Loucy (cell line): ENCODE data around the gene FBXL13.

ENCODE experiments used
- H2AFZ ChIP-seq: fragments of 200-600 bp; sonication (generic); 2 replicates; pipeline ENCODE4 v1.6.0; 2016; ENCODE audit warnings: antibody characterized with exemption, mild to moderate bottlenecking, low read length, moderate library complexity
- H3F3A ChIP-seq: fragments of 200-600 bp; 2 replicates; pipeline ENCODE4 v1.6.0; 2016; ENCODE audit warnings: antibody characterized with exemption, low read depth, mild to moderate bottlenecking
- H3K27me3 ChIP-seq: fragments of 200-600 bp; sonication (generic); 2 replicates; pipeline ENCODE4 v1.6.1; 2014; ENCODE audit warnings: low read length, mild to moderate bottlenecking; ENCODE audit not compliant: insufficient read depth, poor library complexity, severe bottlenecking
- H3K36me3 ChIP-seq: fragments of 200-600 bp; sonication (generic); 2 replicates; pipeline ENCODE4 v1.6.1; 2016; ENCODE audit warnings: low read length; ENCODE audit not compliant: insufficient read depth
- H3K4me1 ChIP-seq: fragments of 200-600 bp; sonication (generic); 2 replicates; pipeline ENCODE4 v1.5.1; 2014; ENCODE audit warnings: low read length, mild to moderate bottlenecking; ENCODE audit not compliant: insufficient read depth, poor library complexity, severe bottlenecking
- H3K4me2 ChIP-seq: fragments of 200-600 bp; sonication (generic); 2 replicates; pipeline ENCODE4 v1.6.0; 2014; ENCODE audit warnings: antibody characterized with exemption, low read length, low read depth, mild to moderate bottlenecking; ENCODE audit not compliant: poor library complexity, severe bottlenecking
- H3K4me3 ChIP-seq: fragments of 200-600 bp; sonication (generic); 2 replicates; pipeline ENCODE4 v1.5.1; 2014; ENCODE audit warnings: low read length, mild to moderate bottlenecking, mixed read lengths; ENCODE audit not compliant: poor library complexity, severe bottlenecking
- H3K79me2 ChIP-seq: fragments of 200-600 bp; sonication (generic); 2 replicates; pipeline ENCODE4 v1.6.1; 2014; ENCODE audit warnings: low read length; ENCODE audit not compliant: insufficient read depth
- H3K9ac ChIP-seq: fragments of 200-600 bp; sonication (generic); 2 replicates; pipeline ENCODE4 v1.6.0; 2014; ENCODE audit warnings: mild to moderate bottlenecking, low read depth, low read length, moderate library complexity; ENCODE audit not compliant: poor library complexity, severe bottlenecking
- H3K9me2 ChIP-seq: fragments of 200-600 bp; sonication (generic); replicated peaks from 2 replicates; pipeline ENCODE4 v1.6.1; 2016; ENCODE audit warnings: low read depth, low read length, mixed read lengths
- H3K9me3 ChIP-seq: fragments of 200-600 bp; sonication (generic); 2 replicates; pipeline ENCODE4 v1.6.1; 2014; ENCODE audit warnings: mild to moderate bottlenecking, antibody characterized with exemption, low read length, low read depth; ENCODE audit not compliant: insufficient read depth
- H4K20me1 ChIP-seq: fragments of 200-600 bp; sonication (generic); 2 replicates; pipeline ENCODE4 v1.6.0; 2014; ENCODE audit warnings: antibody characterized with exemption, low read length, mild to moderate bottlenecking; ENCODE audit not compliant: insufficient read depth, poor library complexity, severe bottlenecking
- EZH2phosphoT487 ChIP-seq: fragments of 200-600 bp; IDR thresholded peaks from 2 replicates; pipeline ENCODE4 v1.6.1; 2018; ENCODE audit warnings: antibody characterized with exemption, mild to moderate bottlenecking, moderate library complexity, borderline replicate concordance
- TF ChIP-seq, protein P1 (sequence below): fragments of 200-600 bp; sonication (generic); conservative IDR thresholded peaks from 2 replicates; pipeline ENCODE4 v1.5.1; 2014; ENCODE audit warnings: mild to moderate bottlenecking, antibody characterized with exemption, low read length

The FBXL13 gene

DNA sequence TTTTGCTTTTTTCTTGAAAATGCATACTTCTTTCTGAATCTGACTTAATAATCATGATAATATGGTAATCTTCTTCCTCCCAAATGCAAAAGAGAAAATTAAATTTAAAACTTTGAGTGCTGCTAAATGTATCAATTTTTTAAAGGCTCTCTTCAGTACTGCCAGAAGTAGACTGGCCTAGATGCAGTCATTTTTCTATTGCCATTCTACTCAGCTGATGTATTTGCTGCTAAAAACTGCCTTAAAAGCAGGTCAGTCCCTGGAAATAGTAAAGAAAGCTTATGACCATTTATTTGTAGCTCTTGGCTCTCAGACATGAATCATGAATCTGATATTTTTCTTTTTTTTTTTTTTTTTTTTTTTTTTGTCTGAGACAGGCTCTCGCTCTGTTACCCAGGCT is 45.8 kb upstream of the FBXL13 start:
- no peaks in the 10 kb centered on the region for H3K9me3 ChIP-seq
- no peaks in the 10 kb centered on the region for H3F3A ChIP-seq
- H3K79me2 ChIP-seq = no peaks in the 10 kb centered on the region
- H3K9ac ChIP-seq = no peak overlapping the region
- H3K9me2 ChIP-seq = no peaks in the 10 kb centered on the region
- TF ChIP-seq, protein P1, sequence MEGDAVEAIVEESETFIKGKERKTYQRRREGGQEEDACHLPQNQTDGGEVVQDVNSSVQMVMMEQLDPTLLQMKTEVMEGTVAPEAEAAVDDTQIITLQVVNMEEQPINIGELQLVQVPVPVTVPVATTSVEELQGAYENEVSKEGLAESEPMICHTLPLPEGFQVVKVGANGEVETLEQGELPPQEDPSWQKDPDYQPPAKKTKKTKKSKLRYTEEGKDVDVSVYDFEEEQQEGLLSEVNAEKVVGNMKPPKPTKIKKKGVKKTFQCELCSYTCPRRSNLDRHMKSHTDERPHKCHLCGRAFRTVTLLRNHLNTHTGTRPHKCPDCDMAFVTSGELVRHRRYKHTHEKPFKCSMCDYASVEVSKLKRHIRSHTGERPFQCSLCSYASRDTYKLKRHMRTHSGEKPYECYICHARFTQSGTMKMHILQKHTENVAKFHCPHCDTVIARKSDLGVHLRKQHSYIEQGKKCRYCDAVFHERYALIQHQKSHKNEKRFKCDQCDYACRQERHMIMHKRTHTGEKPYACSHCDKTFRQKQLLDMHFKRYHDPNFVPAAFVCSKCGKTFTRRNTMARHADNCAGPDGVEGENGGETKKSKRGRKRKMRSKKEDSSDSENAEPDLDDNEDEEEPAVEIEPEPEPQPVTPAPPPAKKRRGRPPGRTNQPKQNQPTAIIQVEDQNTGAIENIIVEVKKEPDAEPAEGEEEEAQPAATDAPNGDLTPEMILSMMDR = no peak
- no peak for TF ChIP-seq EZH2phosphoT487
- peaks cover 4% of the 10 kb centered on the region; the same call in 1 of the 2 replicates for H3K36me3 ChIP-seq
- H3K4me2 ChIP-seq = no peak overlapping the region
- no peak overlapping the region for H3K4me3 ChIP-seq
- H2AFZ ChIP-seq = no peak overlapping the region
- H3K27me3 ChIP-seq = no peaks in the 10 kb centered on the region
- H3K4me1 ChIP-seq = no peaks in the 10 kb centered on the region
- H4K20me1 ChIP-seq = no peaks in the 10 kb centered on the region

GRCh38 chr7:103119791-103120291 is 45.2 kb upstream of the FBXL13 start:
- no peaks in the 10 kb centered on the region for H3F3A ChIP-seq

GRCh38 chr7:103117465-103117864 is 42.9 kb upstream of the FBXL13 start:
- TF ChIP-seq, protein P1 = no peak
- TF ChIP-seq EZH2phosphoT487 = no peak
- H2AFZ ChIP-seq = no peak overlapping the region
- no peaks in the 10 kb centered on the region for H3F3A ChIP-seq
- H3K9me3 ChIP-seq = no peaks in the 10 kb centered on the region
- H3K9ac ChIP-seq = no peak overlapping the region
- no peaks in the 10 kb centered on the region for H4K20me1 ChIP-seq
- H3K4me1 ChIP-seq = no peaks in the 10 kb centered on the region
- H3K79me2 ChIP-seq = no peaks in the 10 kb centered on the region
- no peaks in the 10 kb centered on the region for H3K27me3 ChIP-seq
- peaks cover 4% of the 10 kb centered on the region; the same call in 1 of the 2 replicates for H3K36me3 ChIP-seq
- H3K4me2 ChIP-seq = no peak overlapping the region
- H3K9me2 ChIP-seq = no peaks in the 10 kb centered on the region
- H3K4me3 ChIP-seq = no peak overlapping the region

More at GRCh38 chr7:103119791-103120291, 45.2 kb upstream of the FBXL13 start:
- Histone ChIP-seq H3K9ac (no peak overlapping the region), H3K27me3 (no peaks in the 10 kb centered on the region), H2AFZ (no peak overlapping the region), H3K4me2 (no peak overlapping the region), H3K4me3 (no peak overlapping the region), H4K20me1 (no peaks in the 10 kb centered on the region), H3K9me3 (no peaks in the 10 kb centered on the region), H3K36me3 (peaks cover 4% of the 10 kb centered on the region; the same call in 1 of the 2 replicates), H3K9me2 (no peaks in the 10 kb centered on the region), H3K4me1 (no peaks in the 10 kb centered on the region), H3K79me2 (no peaks in the 10 kb centered on the region)
- TF ChIP-seq, protein P1 = no peak
- TF ChIP-seq EZH2phosphoT487 = no peak
